Measurements from ENCODE around the gene CRELD2.

Gene CRELD2

DNA sequence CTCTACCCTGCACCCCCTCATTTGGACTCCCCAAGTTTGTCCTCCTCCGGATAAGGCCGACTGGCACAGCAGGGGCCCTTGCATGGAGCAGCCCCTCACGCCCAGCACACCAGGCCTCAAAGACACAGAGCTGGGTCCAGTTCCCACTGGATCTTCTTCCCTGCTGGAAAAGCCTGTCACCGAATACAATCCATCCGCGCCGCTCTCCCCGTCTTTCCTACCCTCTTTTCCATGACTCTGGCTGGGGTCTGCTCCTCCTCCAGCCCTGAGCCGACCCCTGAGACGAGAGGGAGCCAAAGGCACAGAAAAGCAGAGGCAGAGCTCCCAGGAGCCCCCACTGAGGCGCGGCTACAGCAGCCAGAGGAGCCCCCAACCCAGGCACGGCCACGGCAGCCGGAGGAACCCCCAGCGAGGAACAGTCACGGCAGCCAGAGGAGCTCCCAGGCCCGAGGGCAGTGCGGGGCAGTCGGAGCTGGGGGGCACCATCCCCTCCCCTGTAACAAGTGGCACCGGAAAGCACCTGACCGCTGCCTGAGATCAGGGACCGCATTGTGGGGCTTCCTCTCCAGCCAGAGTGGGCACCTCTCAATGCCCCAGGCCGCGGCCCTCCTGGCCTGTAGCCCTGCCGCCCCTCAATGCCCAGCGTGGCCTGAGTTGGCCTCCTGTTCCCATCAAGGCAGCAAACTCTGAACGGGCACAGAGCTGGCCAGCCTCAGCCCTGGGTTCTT, 12.2 kb upstream of the CRELD2 start:
- H3K4me3 ChIP-seq (ENCODE audit: low read length), result no peak overlapping the region
- H3K27ac ChIP-seq (ENCODE audit: low read length), result no peak overlapping the region
- no peaks in the 10 kb centered on the region for H3K27me3 ChIP-seq (ENCODE audit: control insufficient read depth, insufficient read depth, low read length)
- peaks cover 20% of the 10 kb centered on the region for H3K36me3 ChIP-seq (ENCODE audit: control insufficient read depth, low read depth, low read length)
- no peak overlapping the region for H3K9ac ChIP-seq (ENCODE audit: low read length)
- no peaks in the 10 kb centered on the region for H3K9me3 ChIP-seq (ENCODE audit: control insufficient read depth, low read depth, low read length)
- no peaks in the 10 kb centered on the region for H3K4me1 ChIP-seq (ENCODE audit: control insufficient read depth, low read depth, low read length)

DNA sequence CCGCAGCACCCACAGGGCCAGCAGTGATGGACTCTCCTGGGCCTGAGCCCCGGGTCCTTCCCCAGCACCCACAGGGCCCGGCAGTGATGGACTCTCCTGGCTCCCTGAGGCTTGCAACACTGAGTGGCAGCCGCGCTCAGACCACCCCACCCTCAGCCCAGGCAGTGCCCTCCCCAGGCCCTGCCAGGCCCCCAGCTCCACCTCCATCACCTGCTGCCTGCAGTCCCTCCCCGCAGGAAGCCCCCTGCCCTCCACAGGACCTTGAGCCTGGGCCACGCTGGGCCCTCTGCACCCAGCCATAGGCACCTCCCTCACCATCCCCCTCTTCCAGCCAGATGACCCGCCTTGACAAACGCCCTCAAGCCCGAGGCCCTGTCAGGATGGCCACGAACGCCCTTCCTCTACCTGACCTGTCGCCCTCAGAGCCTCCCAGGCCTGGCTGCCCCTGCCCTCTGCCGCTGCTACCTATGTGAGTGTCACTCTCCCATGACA, 11.6 kb upstream of the CRELD2 start:
- Histone ChIP-seq H3K9ac (ENCODE audit: low read length) (no peak overlapping the region), H3K36me3 (ENCODE audit: control insufficient read depth, low read depth, low read length) (peaks cover 20% of the 10 kb centered on the region), H3K4me3 (ENCODE audit: low read length) (no peak overlapping the region), H3K4me1 (ENCODE audit: control insufficient read depth, low read depth, low read length) (no peaks in the 10 kb centered on the region), H3K9me3 (ENCODE audit: control insufficient read depth, low read depth, low read length) (no peaks in the 10 kb centered on the region), H3K27ac (ENCODE audit: low read length) (no peak overlapping the region), H3K27me3 (ENCODE audit: control insufficient read depth, insufficient read depth, low read length) (no peaks in the 10 kb centered on the region)

DNA sequence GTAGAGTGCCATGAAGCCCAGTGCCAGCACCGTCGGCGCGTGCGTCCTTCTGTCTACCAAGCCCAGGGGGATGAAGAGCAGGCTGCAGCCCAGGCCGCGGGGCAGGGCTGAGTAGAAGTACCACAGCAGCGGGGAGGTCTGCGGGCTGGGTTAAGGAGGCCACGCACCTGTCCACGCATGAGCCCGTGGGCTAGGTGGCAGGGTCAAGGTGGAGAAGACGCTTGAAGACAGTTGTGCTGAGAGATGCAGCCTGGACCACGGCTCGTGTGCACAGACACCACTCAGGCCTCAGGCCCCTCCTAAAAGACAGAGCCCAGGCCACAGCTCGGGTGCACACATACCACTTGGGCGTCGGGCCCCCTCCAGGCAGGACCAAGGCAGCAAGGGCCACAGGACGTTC, 10.6 kb upstream of the CRELD2 start:
- Histone ChIP-seq H3K27ac (ENCODE audit: low read length) (no peak overlapping the region), H3K9ac (ENCODE audit: low read length) (no peak overlapping the region), H3K4me3 (ENCODE audit: low read length) (no peak overlapping the region), H3K4me1 (ENCODE audit: control insufficient read depth, low read depth, low read length) (no peaks in the 10 kb centered on the region), H3K9me3 (ENCODE audit: control insufficient read depth, low read depth, low read length) (no peaks in the 10 kb centered on the region), H3K36me3 (ENCODE audit: control insufficient read depth, low read depth, low read length) (peaks cover 21% of the 10 kb centered on the region), H3K27me3 (ENCODE audit: control insufficient read depth, insufficient read depth, low read length) (no peaks in the 10 kb centered on the region)

DNA sequence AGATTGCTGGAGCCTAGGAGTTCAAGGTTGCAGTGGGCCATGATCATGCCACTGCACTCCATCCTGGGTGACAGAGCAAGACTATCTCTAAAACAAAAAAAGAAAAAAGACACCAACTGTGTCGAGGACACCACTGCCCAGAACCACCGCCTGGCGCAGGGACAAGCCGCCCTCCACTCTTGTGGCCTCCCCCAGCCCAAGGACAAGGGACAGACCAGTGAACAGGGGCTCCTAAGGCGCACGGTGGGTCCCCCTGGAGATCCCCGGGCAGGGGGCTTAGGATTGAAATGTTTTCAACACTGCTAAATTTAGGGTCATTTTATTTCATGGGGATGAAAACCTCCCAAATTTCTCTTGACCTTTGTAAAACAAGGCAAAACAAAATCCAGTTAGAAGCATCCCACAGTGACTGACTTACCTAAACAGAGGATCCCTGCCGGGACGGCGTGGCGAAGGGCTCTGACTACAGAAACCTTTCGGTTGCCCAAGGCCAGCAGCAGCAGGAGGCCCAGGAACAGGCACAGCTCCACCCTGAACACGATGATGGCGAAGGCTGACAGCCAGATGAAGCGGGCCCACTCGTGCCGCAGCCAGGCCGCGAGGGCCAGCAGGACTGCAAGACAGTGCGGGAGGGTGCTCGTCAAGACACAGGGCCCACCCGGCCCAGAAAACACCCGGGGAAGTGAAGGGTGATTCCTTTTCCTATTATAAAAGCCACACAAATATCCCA, 8.8 kb upstream of the CRELD2 start:
- Histone ChIP-seq H3K9me3 (ENCODE audit: control insufficient read depth, low read depth, low read length) (no peaks in the 10 kb centered on the region), H3K27me3 (ENCODE audit: control insufficient read depth, insufficient read depth, low read length) (no peaks in the 10 kb centered on the region), H3K36me3 (ENCODE audit: control insufficient read depth, low read depth, low read length) (peaks cover 19% of the 10 kb centered on the region), H3K4me3 (ENCODE audit: low read length) (no peak overlapping the region), H3K27ac (ENCODE audit: low read length) (no peak overlapping the region), H3K9ac (ENCODE audit: low read length) (no peak overlapping the region), H3K4me1 (ENCODE audit: control insufficient read depth, low read depth, low read length) (no peaks in the 10 kb centered on the region)

DNA sequence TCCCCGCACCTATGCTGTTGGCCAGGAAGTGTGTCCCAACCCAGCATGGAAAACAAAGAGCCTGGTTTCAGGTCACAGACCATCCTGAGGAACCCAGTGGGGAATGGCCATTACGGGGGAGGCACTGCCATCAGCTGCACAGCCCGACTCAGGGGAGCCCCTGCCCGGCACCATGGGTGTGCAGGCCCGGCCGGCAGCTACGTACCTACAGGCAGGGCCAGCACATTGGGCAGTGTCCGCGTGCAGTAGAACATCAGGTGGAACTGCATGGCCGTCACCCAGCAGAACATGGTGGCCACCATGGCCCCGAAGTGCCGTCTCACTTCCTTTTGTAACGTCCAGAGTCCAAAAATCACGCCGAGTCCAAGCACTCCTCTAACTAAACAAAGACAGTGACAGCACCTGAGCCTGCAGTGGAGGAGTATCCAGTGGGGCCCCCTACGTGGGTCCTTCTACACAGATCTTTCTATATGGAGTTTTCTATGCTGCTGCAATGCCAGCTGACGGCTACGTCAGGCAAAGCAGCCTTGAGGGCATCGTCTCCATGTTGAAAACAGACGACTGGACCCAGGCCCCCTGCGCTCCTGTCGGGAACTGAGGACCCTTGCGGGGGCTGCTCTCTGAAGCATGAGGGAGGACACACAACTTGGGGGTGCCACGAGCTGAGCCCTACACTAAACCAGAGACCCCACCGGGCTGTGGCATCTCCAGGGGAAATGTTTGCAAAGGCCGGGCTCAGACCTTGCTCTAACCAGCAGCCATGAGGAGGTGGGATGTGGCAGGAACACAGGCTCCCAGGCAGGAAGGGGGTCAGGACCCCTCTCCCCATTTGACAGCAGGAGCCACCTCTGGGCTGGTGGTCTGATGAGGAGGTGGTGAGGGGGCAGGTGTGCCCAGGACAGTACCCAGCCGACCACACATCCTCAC, 7.9 kb upstream of the CRELD2 start:
- no peak overlapping the region for H3K27ac ChIP-seq (ENCODE audit: low read length)
- H3K9ac ChIP-seq (ENCODE audit: low read length), result no peak overlapping the region
- no peaks in the 10 kb centered on the region for H3K27me3 ChIP-seq (ENCODE audit: control insufficient read depth, insufficient read depth, low read length)
- H3K4me1 ChIP-seq (ENCODE audit: control insufficient read depth, low read depth, low read length), result no peaks in the 10 kb centered on the region
- peaks cover 19% of the 10 kb centered on the region for H3K36me3 ChIP-seq (ENCODE audit: control insufficient read depth, low read depth, low read length)
- H3K4me3 ChIP-seq (ENCODE audit: low read length), result no peak overlapping the region
- H3K9me3 ChIP-seq (ENCODE audit: control insufficient read depth, low read depth, low read length), result no peaks in the 10 kb centered on the region

DNA sequence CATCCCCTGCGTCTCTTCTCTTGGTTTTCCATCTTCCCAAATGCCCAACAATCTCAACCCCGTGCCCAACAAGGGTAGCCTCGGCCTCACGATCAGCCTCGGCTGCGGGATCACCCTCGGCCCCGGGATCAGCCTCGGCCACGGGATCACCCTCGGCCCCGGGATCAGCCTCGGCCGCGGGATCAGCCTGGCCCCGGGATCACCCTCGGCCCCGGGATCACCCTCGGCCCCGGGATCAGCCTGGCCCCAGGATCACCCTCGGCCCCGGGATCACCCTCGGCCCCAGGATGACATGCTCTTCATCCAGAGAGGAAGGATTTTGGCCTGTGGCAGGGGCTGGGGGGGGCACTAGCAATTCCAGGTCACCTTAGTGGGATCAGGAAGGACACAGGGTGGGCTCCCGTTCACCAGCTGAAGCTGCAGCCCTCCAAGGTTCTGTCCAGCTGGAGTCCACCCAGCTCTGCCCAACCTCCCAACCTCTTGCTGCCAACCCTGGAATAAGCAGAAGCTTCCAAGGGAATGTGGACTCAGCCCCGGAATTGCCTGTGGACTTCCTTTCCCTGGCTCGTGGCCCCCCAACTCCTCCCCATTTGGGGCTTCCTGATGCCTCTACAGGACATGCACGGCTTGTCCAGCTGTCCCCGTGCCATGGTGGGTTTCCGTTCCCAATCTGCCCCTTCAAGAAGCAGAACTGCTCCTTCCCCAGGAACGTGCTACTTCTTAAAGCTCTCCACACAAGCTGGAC, 6.4 kb upstream of the CRELD2 start:
- Histone ChIP-seq H3K4me1 (ENCODE audit: control insufficient read depth, low read depth, low read length) (no peaks in the 10 kb centered on the region), H3K9me3 (ENCODE audit: control insufficient read depth, low read depth, low read length) (no peaks in the 10 kb centered on the region), H3K4me3 (ENCODE audit: low read length) (no peak overlapping the region), H3K36me3 (ENCODE audit: control insufficient read depth, low read depth, low read length) (peaks cover 19% of the 10 kb centered on the region), H3K27ac (ENCODE audit: low read length) (no peak overlapping the region), H3K9ac (ENCODE audit: low read length) (no peak overlapping the region), H3K27me3 (ENCODE audit: control insufficient read depth, insufficient read depth, low read length) (no peaks in the 10 kb centered on the region)

DNA sequence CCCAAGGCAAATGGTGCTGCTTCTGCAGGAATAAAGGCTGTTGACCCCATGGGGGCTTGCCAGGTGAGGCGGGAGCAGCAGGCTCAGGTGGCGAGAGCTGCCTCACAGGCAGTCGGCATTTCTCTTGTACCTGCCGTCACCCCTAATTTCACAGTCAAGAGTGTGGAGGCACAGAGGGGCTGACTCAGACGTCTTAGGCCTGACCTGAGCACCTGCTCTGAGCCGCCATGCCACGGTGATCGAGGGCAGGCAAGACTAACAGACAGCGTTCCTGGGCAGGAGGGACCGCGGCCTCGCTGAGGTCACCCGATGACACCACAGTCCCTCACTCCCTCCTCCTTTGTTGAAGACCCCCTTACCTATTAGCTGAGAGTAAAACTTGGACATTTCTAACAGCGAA, 5.4 kb upstream of the CRELD2 start:
- Histone ChIP-seq H3K9me3 (ENCODE audit: control insufficient read depth, low read depth, low read length) (no peaks in the 10 kb centered on the region), H3K36me3 (ENCODE audit: control insufficient read depth, low read depth, low read length) (peaks cover 12% of the 10 kb centered on the region), H3K27ac (ENCODE audit: low read length) (no peak overlapping the region), H3K27me3 (ENCODE audit: control insufficient read depth, insufficient read depth, low read length) (no peaks in the 10 kb centered on the region), H3K4me1 (ENCODE audit: control insufficient read depth, low read depth, low read length) (no peaks in the 10 kb centered on the region), H3K9ac (ENCODE audit: low read length) (no peak overlapping the region), H3K4me3 (ENCODE audit: low read length) (no peak overlapping the region)

DNA sequence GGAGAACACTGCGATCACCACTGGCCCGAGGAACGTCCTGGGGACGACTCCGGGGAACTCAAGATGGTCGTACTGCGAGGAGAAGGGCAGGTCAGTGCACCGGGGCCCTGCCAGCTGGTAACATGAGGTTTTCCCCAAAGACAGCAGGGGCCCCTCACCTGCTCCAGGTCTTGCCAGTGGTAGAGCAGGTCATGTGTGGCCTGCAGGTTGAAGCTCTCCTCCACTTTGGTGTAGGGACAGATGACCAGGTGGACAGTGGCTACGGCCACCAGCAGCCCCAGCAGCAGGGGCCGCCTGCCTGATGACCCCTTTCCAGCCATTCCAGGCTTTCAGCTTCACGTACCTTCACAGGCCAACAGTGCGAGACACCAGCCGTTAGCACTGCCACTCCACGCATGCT, 5.0 kb upstream of the CRELD2 start:
- Histone ChIP-seq H3K4me1 (ENCODE audit: control insufficient read depth, low read depth, low read length) (no peaks in the 10 kb centered on the region), H3K4me3 (ENCODE audit: low read length) (no peak overlapping the region), H3K9me3 (ENCODE audit: control insufficient read depth, low read depth, low read length) (no peaks in the 10 kb centered on the region), H3K9ac (ENCODE audit: low read length) (no peak overlapping the region), H3K27me3 (ENCODE audit: control insufficient read depth, insufficient read depth, low read length) (no peaks in the 10 kb centered on the region), H3K36me3 (ENCODE audit: control insufficient read depth, low read depth, low read length) (peaks cover 12% of the 10 kb centered on the region), H3K27ac (ENCODE audit: low read length) (no peak overlapping the region)

DNA sequence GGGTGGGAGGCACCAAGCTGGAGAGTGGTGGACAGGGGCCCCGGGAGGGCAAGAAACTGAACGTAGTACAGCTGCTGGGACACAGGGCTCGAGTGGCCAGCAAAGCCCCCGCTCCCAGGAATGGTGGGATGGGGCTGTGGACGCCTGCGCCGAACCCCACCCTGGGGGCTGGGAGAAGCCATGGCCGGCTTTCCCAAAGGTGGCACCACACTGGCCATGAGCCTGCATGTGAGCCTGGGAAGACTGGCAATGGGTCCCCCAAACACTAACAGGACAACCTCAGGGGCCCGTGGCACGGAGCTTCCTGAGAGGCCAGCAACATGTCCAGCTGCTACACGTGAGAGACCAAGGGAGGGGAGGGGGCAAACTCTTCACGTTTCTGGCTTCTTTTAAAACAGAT, 4.2 kb upstream of the CRELD2 start:
- no peaks in the 10 kb centered on the region for H3K9me3 ChIP-seq (ENCODE audit: control insufficient read depth, low read depth, low read length)
- H3K9ac ChIP-seq (ENCODE audit: low read length), result no peak overlapping the region
- H3K36me3 ChIP-seq (ENCODE audit: control insufficient read depth, low read depth, low read length), result peaks cover 8% of the 10 kb centered on the region
- no peak overlapping the region for H3K4me3 ChIP-seq (ENCODE audit: low read length)
- H3K27me3 ChIP-seq (ENCODE audit: control insufficient read depth, insufficient read depth, low read length), result no peaks in the 10 kb centered on the region
- H3K27ac ChIP-seq (ENCODE audit: low read length), result no peak overlapping the region
- no peaks in the 10 kb centered on the region for H3K4me1 ChIP-seq (ENCODE audit: control insufficient read depth, low read depth, low read length)

DNA sequence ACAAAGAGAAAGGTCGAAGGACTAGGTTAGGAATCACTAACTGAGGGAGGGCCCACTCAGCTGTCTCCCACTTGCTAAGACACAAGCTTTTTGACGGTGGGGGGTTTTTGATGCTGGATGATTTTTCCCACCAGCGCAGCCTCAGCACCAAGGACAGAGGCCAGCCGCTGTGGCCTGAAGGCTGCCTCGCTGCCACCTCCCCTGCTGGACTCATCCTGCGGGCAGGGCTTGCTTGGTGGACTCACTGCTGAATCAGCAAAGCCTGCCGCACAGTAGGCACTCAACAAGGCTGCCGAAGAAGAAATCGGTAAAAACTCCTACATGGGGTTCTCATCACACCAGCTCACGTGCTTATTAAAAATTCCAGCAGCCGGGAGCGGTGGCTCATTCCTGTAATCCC, 2.8 kb upstream of the CRELD2 start:
- H3K9me3 ChIP-seq (ENCODE audit: control insufficient read depth, low read depth, low read length), result no peaks in the 10 kb centered on the region
- H3K27me3 ChIP-seq (ENCODE audit: control insufficient read depth, insufficient read depth, low read length), result no peaks in the 10 kb centered on the region
- no peaks in the 10 kb centered on the region for H3K4me1 ChIP-seq (ENCODE audit: control insufficient read depth, low read depth, low read length)
- H3K27ac ChIP-seq (ENCODE audit: low read length), result no peak overlapping the region
- no peak overlapping the region for H3K9ac ChIP-seq (ENCODE audit: low read length)
- H3K36me3 ChIP-seq (ENCODE audit: control insufficient read depth, low read depth, low read length), result peaks cover 10% of the 10 kb centered on the region
- H3K4me3 ChIP-seq (ENCODE audit: low read length), result no peak overlapping the region

DNA sequence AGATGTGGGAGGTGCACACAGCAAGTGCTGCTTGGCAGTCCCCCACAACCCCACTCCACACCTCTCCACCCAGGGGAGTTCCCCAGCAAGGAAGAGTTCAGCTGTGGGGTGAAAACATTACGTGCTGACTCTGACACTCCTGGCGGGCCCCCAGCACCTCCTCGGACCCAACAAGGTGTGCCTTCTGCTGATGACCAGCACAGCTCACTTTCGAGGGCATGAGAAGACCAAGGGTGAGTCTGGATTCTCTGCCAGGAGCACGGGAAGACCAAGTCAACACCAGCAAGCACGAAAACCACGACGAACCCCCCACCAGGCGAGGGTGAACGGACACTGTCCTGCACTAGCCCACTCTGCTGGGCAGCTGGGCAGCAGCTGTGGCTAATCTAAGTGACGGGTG, 1.6 kb upstream of the CRELD2 start:
- Histone ChIP-seq H3K36me3 (ENCODE audit: control insufficient read depth, low read depth, low read length) (peaks cover 10% of the 10 kb centered on the region), H3K4me3 (ENCODE audit: low read length) (peak overlapping the region; percentile 85), H3K9ac (ENCODE audit: low read length) (no peak overlapping the region), H3K27me3 (ENCODE audit: control insufficient read depth, insufficient read depth, low read length) (no peaks in the 10 kb centered on the region), H3K4me1 (ENCODE audit: control insufficient read depth, low read depth, low read length) (no peaks in the 10 kb centered on the region), H3K9me3 (ENCODE audit: control insufficient read depth, low read depth, low read length) (no peaks in the 10 kb centered on the region), H3K27ac (ENCODE audit: low read length) (no peak overlapping the region)
